ENCODE results near the gene TNC. TPM values are rescaled to one million over a fixed set of nuclear protein-coding genes. Genes with fewer than 3 reads are reported as not detected.

TNC gene
- total RNA-seq, 2 donors from 2014 or later = 67.5 to 172 TPM

DNA sequence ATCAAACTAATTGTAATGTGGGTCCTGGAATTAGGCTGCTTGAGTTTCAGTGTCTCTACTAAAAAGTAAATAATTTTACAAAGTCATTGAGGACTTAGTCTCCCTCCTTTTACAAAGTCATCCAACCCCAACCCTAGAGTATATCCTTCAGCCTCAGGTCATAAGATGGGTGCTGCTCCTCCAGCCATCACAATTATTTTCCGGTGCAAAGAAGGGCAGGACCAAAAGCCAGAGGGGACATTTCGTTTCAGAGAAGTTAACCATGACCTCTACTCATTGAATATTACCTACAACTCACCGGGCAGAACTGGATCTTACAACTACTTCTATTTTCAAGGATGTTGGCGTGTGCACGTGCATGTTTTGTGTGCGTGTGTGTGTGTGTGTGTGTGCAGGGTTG, 127.1 kb downstream of the TNC start:
- Histone ChIP-seq H3K9ac (ENCODE audit: extremely low read depth, low read length, poor library complexity, severe bottlenecking) (no peak overlapping the region), H3K9me3 (ENCODE audit: control insufficient read depth, low read length) (no peaks in the 10 kb centered on the region), H3K4me3 (ENCODE audit: low read length) (no peak overlapping the region), H3K36me3 (ENCODE audit: control insufficient read depth, insufficient read depth, low read length) (no peaks in the 10 kb centered on the region), H3K27me3 (ENCODE audit: control insufficient read depth, insufficient read depth, low read length, poor library complexity, severe bottlenecking) (no peaks in the 10 kb centered on the region), H3K4me1 (ENCODE audit: control insufficient read depth, insufficient read depth, low read length) (no peaks in the 10 kb centered on the region), H3K27ac (ENCODE audit: low read depth, low read length) (no peak overlapping the region)
- H3K27me3 Mint-ChIP-seq (ENCODE audit: insufficient read depth) = peaks cover 43% of the 10 kb centered on the region
- no peak overlapping the region for H3K4me3 Mint-ChIP-seq
- H3K9me3 Mint-ChIP-seq = no peaks in the 10 kb centered on the region
- H3K27ac Mint-ChIP-seq = no peak overlapping the region
- TF ChIP-seq, protein P1, sequence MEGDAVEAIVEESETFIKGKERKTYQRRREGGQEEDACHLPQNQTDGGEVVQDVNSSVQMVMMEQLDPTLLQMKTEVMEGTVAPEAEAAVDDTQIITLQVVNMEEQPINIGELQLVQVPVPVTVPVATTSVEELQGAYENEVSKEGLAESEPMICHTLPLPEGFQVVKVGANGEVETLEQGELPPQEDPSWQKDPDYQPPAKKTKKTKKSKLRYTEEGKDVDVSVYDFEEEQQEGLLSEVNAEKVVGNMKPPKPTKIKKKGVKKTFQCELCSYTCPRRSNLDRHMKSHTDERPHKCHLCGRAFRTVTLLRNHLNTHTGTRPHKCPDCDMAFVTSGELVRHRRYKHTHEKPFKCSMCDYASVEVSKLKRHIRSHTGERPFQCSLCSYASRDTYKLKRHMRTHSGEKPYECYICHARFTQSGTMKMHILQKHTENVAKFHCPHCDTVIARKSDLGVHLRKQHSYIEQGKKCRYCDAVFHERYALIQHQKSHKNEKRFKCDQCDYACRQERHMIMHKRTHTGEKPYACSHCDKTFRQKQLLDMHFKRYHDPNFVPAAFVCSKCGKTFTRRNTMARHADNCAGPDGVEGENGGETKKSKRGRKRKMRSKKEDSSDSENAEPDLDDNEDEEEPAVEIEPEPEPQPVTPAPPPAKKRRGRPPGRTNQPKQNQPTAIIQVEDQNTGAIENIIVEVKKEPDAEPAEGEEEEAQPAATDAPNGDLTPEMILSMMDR (conservative IDR thresholded peaks at IDR 0.05) = no peak
- no peak for DNase-seq
- no peaks in the 10 kb centered on the region for H3K36me3 Mint-ChIP-seq (ENCODE audit: low read depth)
- WGBS, 2 experiments (ENCODE audit: insufficient coverage in 1 of 2, insufficient read length in 1 of 2) = 76 to 88% methylated on average over 4 to 6 of the region's 6 CpGs
- H3K4me1 Mint-ChIP-seq = no peaks in the 10 kb centered on the region

DNA sequence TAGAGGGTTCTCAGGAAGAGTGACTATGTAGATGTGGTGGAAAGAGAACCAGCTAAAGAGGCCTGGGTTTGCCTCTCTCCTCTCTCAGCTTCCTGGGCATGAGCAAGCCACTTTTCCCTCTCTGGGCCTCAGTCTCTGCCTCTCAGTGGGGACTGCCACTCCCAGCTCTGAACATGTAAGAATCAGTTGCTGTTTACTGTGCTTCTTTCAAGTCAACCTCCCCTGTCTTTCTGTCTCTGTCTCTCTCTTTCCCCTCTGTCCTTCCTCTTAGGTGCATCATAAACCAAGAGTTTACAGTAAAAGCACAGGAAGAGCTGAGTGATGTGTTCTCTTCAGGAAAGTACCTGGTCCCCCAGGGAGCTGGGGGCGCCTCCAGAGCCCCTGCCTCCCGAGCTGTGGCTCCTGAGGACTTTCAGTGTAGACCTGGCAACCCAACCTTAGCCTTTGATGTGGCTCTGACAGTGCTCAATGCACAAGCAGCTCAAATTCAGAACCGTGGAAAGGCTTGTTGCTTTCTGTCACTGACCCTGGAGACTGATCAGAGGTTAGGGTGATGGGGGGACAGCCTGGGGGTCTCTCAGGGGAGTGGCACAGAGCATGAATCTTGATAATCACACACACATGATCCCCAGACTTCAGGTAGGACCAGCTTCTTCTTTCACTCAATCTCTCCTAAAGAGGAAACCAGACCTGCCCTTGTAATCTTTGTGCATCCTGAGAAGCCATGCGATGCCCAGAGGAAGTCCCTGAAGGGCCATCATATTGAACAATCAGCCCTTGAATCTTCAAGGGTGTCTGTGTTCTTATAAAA, 128.2 kb downstream of the TNC start:
- no peaks in the 10 kb centered on the region for H3K36me3 Mint-ChIP-seq (ENCODE audit: low read depth)
- Histone ChIP-seq H3K4me1 (ENCODE audit: control insufficient read depth, insufficient read depth, low read length) (no peaks in the 10 kb centered on the region), H3K4me3 (ENCODE audit: low read length) (no peak overlapping the region), H3K27ac (ENCODE audit: low read depth, low read length) (no peak overlapping the region), H3K9ac (ENCODE audit: extremely low read depth, low read length, poor library complexity, severe bottlenecking) (no peak overlapping the region), H3K27me3 (ENCODE audit: control insufficient read depth, insufficient read depth, low read length, poor library complexity, severe bottlenecking) (no peaks in the 10 kb centered on the region), H3K9me3 (ENCODE audit: control insufficient read depth, low read length) (no peaks in the 10 kb centered on the region), H3K36me3 (ENCODE audit: control insufficient read depth, insufficient read depth, low read length) (no peaks in the 10 kb centered on the region)
- H3K27ac Mint-ChIP-seq = no peak overlapping the region
- WGBS, 2 experiments (ENCODE audit: insufficient coverage in 1 of 2, insufficient read length in 1 of 2) = 69 to 83% methylated on average over 4 of the region's 4 CpGs
- H3K9me3 Mint-ChIP-seq = no peaks in the 10 kb centered on the region
- no peaks in the 10 kb centered on the region for H3K4me1 Mint-ChIP-seq
- TF ChIP-seq, protein P1 (conservative IDR thresholded peaks at IDR 0.05) = no peak
- DNase-seq = no peak
- no peak overlapping the region for H3K4me3 Mint-ChIP-seq
- H3K27me3 Mint-ChIP-seq (ENCODE audit: insufficient read depth) = peaks cover 48% of the 10 kb centered on the region

DNA sequence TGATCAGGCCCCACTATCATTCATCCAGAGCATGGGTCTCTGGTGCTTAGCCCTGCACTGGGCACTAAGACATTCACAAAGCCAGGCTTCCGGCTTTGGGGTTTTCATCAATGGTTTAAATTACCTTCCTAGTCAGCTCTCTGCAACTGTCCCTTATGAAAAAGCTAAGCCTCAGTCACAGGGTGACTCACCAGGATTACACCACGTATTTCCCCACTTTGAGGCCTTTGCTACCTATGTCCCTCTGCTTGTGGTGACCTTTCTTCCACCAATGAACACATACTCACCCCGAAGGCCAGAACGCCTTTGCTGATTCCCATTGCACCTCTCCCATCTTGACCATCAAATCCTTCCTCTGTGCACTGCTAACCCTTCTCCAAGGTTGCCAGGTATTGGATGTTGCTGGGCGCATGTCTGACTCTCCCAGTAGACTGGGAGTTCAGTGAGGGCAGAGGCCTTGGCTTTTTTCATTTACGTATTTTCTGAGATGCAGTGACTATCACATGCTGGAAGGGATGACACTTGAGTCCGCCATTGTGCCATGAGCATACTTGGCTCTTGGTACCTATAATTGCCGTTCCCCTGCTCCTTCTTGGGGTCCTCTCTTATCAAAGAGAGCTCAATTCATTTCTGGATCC, 128.9 kb downstream of the TNC start:
- WGBS, 2 experiments (ENCODE audit: insufficient coverage in 1 of 2, insufficient read length in 1 of 2) = 87 to 92% methylated on average over 7 to 8 of the region's 8 CpGs
- H3K27me3 ChIP-seq (ENCODE audit: control insufficient read depth, insufficient read depth, low read length, poor library complexity, severe bottlenecking) = no peaks in the 10 kb centered on the region

More for the DNA sequence above, 128.9 kb downstream of the TNC start:
- Histone ChIP-seq H3K4me3 (ENCODE audit: low read length) (no peak overlapping the region), H3K27ac (ENCODE audit: low read depth, low read length) (no peak overlapping the region), H3K36me3 (ENCODE audit: control insufficient read depth, insufficient read depth, low read length) (no peaks in the 10 kb centered on the region), H3K9me3 (ENCODE audit: control insufficient read depth, low read length) (no peaks in the 10 kb centered on the region), H3K9ac (ENCODE audit: extremely low read depth, low read length, poor library complexity, severe bottlenecking) (no peak overlapping the region), H3K4me1 (ENCODE audit: control insufficient read depth, insufficient read depth, low read length) (no peaks in the 10 kb centered on the region)
- Mint-ChIP-seq H3K4me1 (no peaks in the 10 kb centered on the region), H3K4me3 (no peak overlapping the region), H3K9me3 (no peaks in the 10 kb centered on the region), H3K27me3 (ENCODE audit: insufficient read depth) (peaks cover 53% of the 10 kb centered on the region), H3K36me3 (ENCODE audit: low read depth) (no peaks in the 10 kb centered on the region), H3K27ac (no peak overlapping the region)
- TF ChIP-seq, protein P1 (conservative IDR thresholded peaks at IDR 0.05) = no peak
- DNase-seq = no peak
